Activated naive CD4-positive, alpha-beta T cell treated with anti-CD3 and anti-CD28 coated beads, Interleukin-2, amount 10 ng/mL, durations not matched to agents 7 days and 5 days (primary cell): Measurements from ENCODE around the gene SRCIN1.
A peak's percentile ranks its signal among the peaks of the same experiment; 100 is the strongest.
"Not testable (repeated sequence)": the region's sequence is repeated elsewhere in the genome, so short reads cannot be mapped to it uniquely, and the experiment has no call there.

ENCODE experiments used
- CTCF ChIA-PET: fragments of 350-600 bp; sonication (Branson Sonifier 250); formaldehyde crosslinking; loops from one replicate; lab custom pipeline; 2021; ENCODE audit warnings: antibody characterized with exemption; lab: Charles Lee
- DNase-seq: peaks from one replicate; pipeline ENCODE4 v3.0.0-alpha.2; 2020
- H3K27ac Mint-ChIP-seq: one replicate; pipeline ENCODE4 v1.8.0; 2021; ENCODE audit warnings: mild to moderate bottlenecking, moderate library complexity, mixed read lengths
- H3K27me3 Mint-ChIP-seq: one replicate; pipeline ENCODE4 v1.8.0; 2021; ENCODE audit warnings: mild to moderate bottlenecking, mixed read lengths
- H3K36me3 Mint-ChIP-seq: one replicate; pipeline ENCODE4 v1.8.0; 2021; ENCODE audit warnings: mixed read lengths
- H3K4me1 Mint-ChIP-seq: one replicate; pipeline ENCODE4 v1.8.0; 2021; ENCODE audit warnings: mixed read lengths
- H3K4me3 Mint-ChIP-seq: one replicate; pipeline ENCODE4 v1.8.0; 2021; ENCODE audit warnings: mild to moderate bottlenecking, moderate library complexity, mixed read lengths
- H3K9me3 Mint-ChIP-seq: one replicate; pipeline ENCODE4 v1.8.0; 2021; ENCODE audit warnings: mixed read lengths

SRCIN1 gene

GRCh38 chr17:38541281-38541680 is 64.5 kb downstream of the SRCIN1 start:
- Mint-ChIP-seq H3K9me3 (no peaks in the 10 kb centered on the region), H3K27me3 (peaks cover 33% of the 10 kb centered on the region), H3K4me3 (no peak overlapping the region), H3K4me1 (no peaks in the 10 kb centered on the region), H3K27ac (no peak overlapping the region), H3K36me3 (no peaks in the 10 kb centered on the region)
- DNase-seq, result peak; percentile 5
- CTCF ChIA-PET, result no interaction called here

GRCh38 chr17:38540514-38541045 is 65.2 kb downstream of the SRCIN1 start:
- no peaks in the 10 kb centered on the region for H3K4me1 Mint-ChIP-seq
- no peaks in the 10 kb centered on the region for H3K9me3 Mint-ChIP-seq
- CTCF ChIA-PET, result interaction anchor here (1.4 kb wide), 1 partner anchor 18 kb away, joined by 4 read pairs; no protein-coding TSS in a partner anchor
- no peaks in the 10 kb centered on the region for H3K36me3 Mint-ChIP-seq
- no peak overlapping the region for H3K4me3 Mint-ChIP-seq
- DNase-seq, result peak; percentile 1
- peak overlapping the region; percentile 37 for H3K27ac Mint-ChIP-seq
- H3K27me3 Mint-ChIP-seq, result peaks cover 40% of the 10 kb centered on the region

GRCh38 chr17:38539386-38539785 is 66.4 kb downstream of the SRCIN1 start:
- Mint-ChIP-seq H3K4me3 (no peak overlapping the region), H3K27ac (no peak overlapping the region), H3K4me1 (no peaks in the 10 kb centered on the region), H3K9me3 (no peaks in the 10 kb centered on the region), H3K36me3 (no peaks in the 10 kb centered on the region), H3K27me3 (peaks cover 41% of the 10 kb centered on the region)
- peak; percentile 5 for DNase-seq
- CTCF ChIA-PET, result no interaction called here

GRCh38 chr17:38538906-38539305 is 66.8 kb downstream of the SRCIN1 start:
- CTCF ChIA-PET, result no interaction called here
- no peak overlapping the region for H3K4me3 Mint-ChIP-seq
- H3K4me1 Mint-ChIP-seq, result no peaks in the 10 kb centered on the region
- peak; percentile 10 for DNase-seq
- no peaks in the 10 kb centered on the region for H3K36me3 Mint-ChIP-seq
- H3K27ac Mint-ChIP-seq, result no peak overlapping the region
- no peaks in the 10 kb centered on the region for H3K9me3 Mint-ChIP-seq
- H3K27me3 Mint-ChIP-seq, result peaks cover 41% of the 10 kb centered on the region

- Mint-ChIP-seq H3K9me3 (no peaks in the 10 kb centered on the region), H3K27me3 (peaks cover 28% of the 10 kb centered on the region), H3K36me3 (no peaks in the 10 kb centered on the region), H3K27ac (no peak overlapping the region), H3K4me1 (no peaks in the 10 kb centered on the region), H3K4me3 (no peak overlapping the region)
- DNase-seq, result no peak
- CTCF ChIA-PET, result interaction anchor here (1.0 kb wide), 1 partner anchor 12 kb away, joined by 5 read pairs; no protein-coding TSS in a partner anchor
Observed at GRCh38 chr17:38536661-38537060, 69.1 kb downstream of the SRCIN1 start.

GRCh38 chr17:38535886-38536285 is 69.9 kb downstream of the SRCIN1 start:
- no peaks in the 10 kb centered on the region for H3K9me3 Mint-ChIP-seq
- no peaks in the 10 kb centered on the region for H3K4me1 Mint-ChIP-seq
- H3K36me3 Mint-ChIP-seq, result no peaks in the 10 kb centered on the region
- H3K27me3 Mint-ChIP-seq, result peaks cover 27% of the 10 kb centered on the region
- CTCF ChIA-PET, result no interaction called here
- DNase-seq, result no peak
- H3K4me3 Mint-ChIP-seq, result no peak overlapping the region
- H3K27ac Mint-ChIP-seq, result no peak overlapping the region

- Mint-ChIP-seq H3K4me3 (no peak overlapping the region), H3K36me3 (no peaks in the 10 kb centered on the region), H3K27me3 (peaks cover 33% of the 10 kb centered on the region), H3K27ac (no peak overlapping the region), H3K9me3 (no peaks in the 10 kb centered on the region), H3K4me1 (no peaks in the 10 kb centered on the region)
- no peak for DNase-seq
- CTCF ChIA-PET, result interaction anchor here (1.1 kb wide), 1 partner anchor 133 kb away, joined by 3 read pairs; no protein-coding TSS in a partner anchor
Observed at GRCh38 chr17:38534498-38534885, 71.3 kb downstream of the SRCIN1 start.

- Mint-ChIP-seq H3K4me1 (no peaks in the 10 kb centered on the region), H3K27me3 (peaks cover 38% of the 10 kb centered on the region), H3K4me3 (no peak overlapping the region), H3K9me3 (no peaks in the 10 kb centered on the region), H3K36me3 (no peaks in the 10 kb centered on the region), H3K27ac (no peak overlapping the region)
- no peak for DNase-seq
- CTCF ChIA-PET, result interaction anchor here (1.1 kb wide), 1 partner anchor 133 kb away, joined by 3 read pairs; no protein-coding TSS in a partner anchor
Observed at GRCh38 chr17:38533866-38534497, 71.8 kb downstream of the SRCIN1 start.

GRCh38 chr17:38533241-38533640 is 72.5 kb downstream of the SRCIN1 start:
- H3K27me3 Mint-ChIP-seq, result peaks cover 42% of the 10 kb centered on the region
- DNase-seq, result no peak
- no peak overlapping the region for H3K4me3 Mint-ChIP-seq
- no peak overlapping the region for H3K27ac Mint-ChIP-seq
- H3K9me3 Mint-ChIP-seq, result no peaks in the 10 kb centered on the region
- CTCF ChIA-PET, result no interaction called here
- no peaks in the 10 kb centered on the region for H3K4me1 Mint-ChIP-seq
- H3K36me3 Mint-ChIP-seq, result no peaks in the 10 kb centered on the region

- no peak for DNase-seq
- H3K9me3 Mint-ChIP-seq, result no peaks in the 10 kb centered on the region
- H3K4me3 Mint-ChIP-seq, result no peak overlapping the region
- H3K36me3 Mint-ChIP-seq, result no peaks in the 10 kb centered on the region
- peaks cover 48% of the 10 kb centered on the region for H3K27me3 Mint-ChIP-seq
- CTCF ChIA-PET, result no interaction called here
- no peak overlapping the region for H3K27ac Mint-ChIP-seq
- no peaks in the 10 kb centered on the region for H3K4me1 Mint-ChIP-seq
Observed at GRCh38 chr17:38532451-38532850, 73.3 kb downstream of the SRCIN1 start.

GRCh38 chr17:38531761-38532160 is 74.0 kb downstream of the SRCIN1 start:
- CTCF ChIA-PET, H3K36me3 Mint-ChIP-seq, H3K4me3 Mint-ChIP-seq, DNase-seq, H3K4me1 Mint-ChIP-seq, H3K9me3 Mint-ChIP-seq, H3K27ac Mint-ChIP-seq: not testable (repeated sequence)
- H3K27me3 Mint-ChIP-seq, result peaks cover 46% of the 10 kb centered on the region

GRCh38 chr17:38530856-38531255 is 74.9 kb downstream of the SRCIN1 start:
- H3K27ac Mint-ChIP-seq, H3K36me3 Mint-ChIP-seq, H3K4me1 Mint-ChIP-seq, CTCF ChIA-PET, H3K4me3 Mint-ChIP-seq, DNase-seq, H3K9me3 Mint-ChIP-seq: not testable (repeated sequence)
- peaks cover 37% of the 10 kb centered on the region for H3K27me3 Mint-ChIP-seq

- DNase-seq, H3K27ac Mint-ChIP-seq, H3K9me3 Mint-ChIP-seq, H3K36me3 Mint-ChIP-seq, H3K4me1 Mint-ChIP-seq, H3K4me3 Mint-ChIP-seq, CTCF ChIA-PET: not testable (repeated sequence)
- H3K27me3 Mint-ChIP-seq, result peaks cover 30% of the 10 kb centered on the region
Observed at GRCh38 chr17:38528141-38528540, 77.6 kb downstream of the SRCIN1 start.

GRCh38 chr17:38526526-38526925 is 79.2 kb downstream of the SRCIN1 start:
- H3K4me1 Mint-ChIP-seq, H3K36me3 Mint-ChIP-seq, DNase-seq, H3K27ac Mint-ChIP-seq, H3K9me3 Mint-ChIP-seq, CTCF ChIA-PET, H3K4me3 Mint-ChIP-seq: not testable (repeated sequence)
- peaks cover 30% of the 10 kb centered on the region for H3K27me3 Mint-ChIP-seq

- Mint-ChIP-seq H3K4me3 (no peak overlapping the region), H3K27me3 (peaks cover 54% of the 10 kb centered on the region), H3K9me3 (no peaks in the 10 kb centered on the region), H3K27ac (no peak overlapping the region), H3K4me1 (peaks cover 11% of the 10 kb centered on the region), H3K36me3 (no peaks in the 10 kb centered on the region)
- CTCF ChIA-PET, result no interaction called here
- no peak for DNase-seq
Observed at GRCh38 chr17:38512473-38513058, 93.2 kb downstream of the SRCIN1 start.
